Measurements from ENCODE around the gene PTPRN. TPM values are rescaled to one million over a fixed set of nuclear protein-coding genes. Genes with fewer than 3 reads are reported as not detected.

PTPRN gene
- total RNA-seq, 1 experiment from 2014 or later = 6.5 TPM

- H3K27ac Mint-ChIP-seq = no peak overlapping the region; a peak in 1 of 7 replicates
- H3K36me3 Mint-ChIP-seq (ENCODE audit: insufficient read depth in 1 of 3, low read depth in 3 of 3) = no peaks in the 10 kb centered on the region
- Histone ChIP-seq H3K4ac (ENCODE audit: low read depth, low read length) (no peak overlapping the region), H3K79me1 (ENCODE audit: insufficient read depth, low read depth, low read length, poor library complexity, severe bottlenecking) (no peaks in the 10 kb centered on the region), H3T11ph (ENCODE audit: low read length) (no peak overlapping the region), H3K4me1 (ENCODE audit: insufficient read depth, low read length) (no peaks in the 10 kb centered on the region), H2AFZ (ENCODE audit: low read length) (no peak overlapping the region), H3K27ac (ENCODE audit: insufficient read length, low read depth, low read length) (no peak overlapping the region), H2BK12ac (ENCODE audit: insufficient read length, low read depth, low read length) (no peak overlapping the region), H3K23ac (ENCODE audit: insufficient read length, low read depth, low read length) (no peak overlapping the region), H3K9ac (ENCODE audit: extremely low read depth, insufficient read length, low read length) (no peak overlapping the region), H3K27me3 (ENCODE audit: insufficient read depth, low read length) (peaks cover 4% of the 10 kb centered on the region; the same call in 1 of the 2 replicates), H3K23me2 (ENCODE audit: insufficient read length, low read depth, low read length, poor library complexity, severe bottlenecking) (no peaks in the 10 kb centered on the region), H2BK120ac (ENCODE audit: low read depth, low read length, poor library complexity, severe bottlenecking) (no peak overlapping the region), H4K5ac (ENCODE audit: insufficient read length, low read depth, low read length) (no peak overlapping the region), H2BK15ac (ENCODE audit: low read depth, low read length) (no peak overlapping the region), H2BK20ac (ENCODE audit: low read depth, low read length, poor library complexity, severe bottlenecking) (no peak overlapping the region), H3K56ac (ENCODE audit: insufficient read length, low read depth, low read length) (no peak overlapping the region), H3K14ac (ENCODE audit: insufficient read depth, low read length) (no peak overlapping the region), H4K91ac (ENCODE audit: insufficient read length, low read depth, low read length) (no peak overlapping the region), H3K79me2 (ENCODE audit: insufficient read depth, low read length) (no peaks in the 10 kb centered on the region), H2AK5ac (ENCODE audit: insufficient read length, low read length) (no peak overlapping the region), H4K20me1 (ENCODE audit: control insufficient read depth, insufficient read depth, insufficient read length) (no peaks in the 10 kb centered on the region), H3K4me2 (ENCODE audit: insufficient read depth, insufficient read length, low read length) (no peak overlapping the region), H3K9me3 (ENCODE audit: control insufficient read depth, low read depth, low read length) (no peaks in the 10 kb centered on the region), H4K8ac (replicated peaks; ENCODE audit: insufficient read length, low read depth, low read length) (no peak overlapping the region), H2BK5ac (ENCODE audit: insufficient read length, low read length) (no peak overlapping the region), H3K18ac (ENCODE audit: insufficient read length, low read depth, low read length) (no peak overlapping the region)
- peak; percentile 76 for DNase-seq
- no peaks in the 10 kb centered on the region for H3K9me3 Mint-ChIP-seq
- peaks cover 74% of the 10 kb centered on the region for H3K27me3 Mint-ChIP-seq (ENCODE audit: low read depth)
- H3K4me3 Mint-ChIP-seq = no peak overlapping the region
- peak; percentile 83 for TF ChIP-seq CTCF (conservative IDR thresholded peaks at IDR 0.05)
- WGBS (ENCODE audit: extremely low coverage, insufficient read length, low lambda C conversion rate) = no CpG with 5 or more reads among the region's 5 CpGs
- H3K4me1 Mint-ChIP-seq = peaks cover 0 to 14% of the 10 kb centered on the region in 2 experiments; a peak in 3 of 4 replicates
Measured at GRCh38 chr2:219352448-219353023, 43.3 kb upstream of the PTPRN start.

Data from H9 (cell line).